Lower lobe of right lung (tissue), 2 donors: Measurements from ENCODE around the gene EDNRA. TPM values are rescaled to one million over a fixed set of nuclear protein-coding genes. Genes with fewer than 3 reads are reported as not detected.

ENCODE experiments used
- ATAC-seq, 2 donors: fragments of 200-7000 bp; cut with Tn5 transposase; one replicate each; pipeline ENCODE4 v1.9.1; 2020 to 2022; ENCODE audit warnings: mild to moderate bottlenecking in 2 of 2, moderate library complexity in 2 of 2
- DNase-seq: peaks from one replicate; pipeline ENCODE4 v3.0.0-alpha.2; 2020
- H3K27ac ChIP-seq: fragments of 200-600 bp; one replicate; pipeline ENCODE4 v1.8.0; 2022
- H3K27me3 ChIP-seq: fragments of 200-600 bp; one replicate; pipeline ENCODE4 v1.8.0; 2022; ENCODE audit warnings: low read depth
- H3K36me3 ChIP-seq: fragments of 200-600 bp; one replicate; pipeline ENCODE4 v1.8.0; 2022; ENCODE audit warnings: mild to moderate bottlenecking
- H3K4me1 ChIP-seq: fragments of 200-600 bp; one replicate; pipeline ENCODE4 v1.8.0; 2022
- H3K4me3 ChIP-seq: fragments of 200-600 bp; one replicate; pipeline ENCODE4 v1.8.0; 2022; ENCODE audit warnings: mild to moderate bottlenecking
- H3K9me3 ChIP-seq: fragments of 200-600 bp; one replicate; pipeline ENCODE4 v1.8.0; 2022
- intact Hi-C: fragments of 100-400 bp; cut with DNase I; formaldehyde crosslinking; loops from one replicate; pipeline ENCODE4 v1.11.0; 2022
- total RNA-seq: library from RNA; stranded (reverse); fragmentation: NEBNext Ultra II Directional; extraction: Animal tissue kit (Norgen Biotek cat#: 25700); gene quantifications from one replicate; pipeline ENCODE4 v1.2.1, GENCODE V29; 2021
- TF ChIP-seq, protein P1 (sequence below): fragments of 200-600 bp; IDR thresholded peaks from one replicate; pipeline ENCODE4 v1.8.0; 2022; ENCODE audit warnings: antibody characterized with exemption, mild to moderate bottlenecking
- donor health status: DM: no; HTN: yes; CAD: no; lungs with severe emphysema.

EDNRA gene
- total RNA-seq, 1 donor from 2014 or later = 25.7 TPM

GRCh38 chr4:147594107-147594506 lies 113.2 kb downstream of the EDNRA start:
- no peak for DNase-seq
- no peak for ATAC-seq
- intact Hi-C loops = no loop called here
- H3K4me1 ChIP-seq = peaks cover 13% of the 10 kb centered on the region
- TF ChIP-seq, protein P1, sequence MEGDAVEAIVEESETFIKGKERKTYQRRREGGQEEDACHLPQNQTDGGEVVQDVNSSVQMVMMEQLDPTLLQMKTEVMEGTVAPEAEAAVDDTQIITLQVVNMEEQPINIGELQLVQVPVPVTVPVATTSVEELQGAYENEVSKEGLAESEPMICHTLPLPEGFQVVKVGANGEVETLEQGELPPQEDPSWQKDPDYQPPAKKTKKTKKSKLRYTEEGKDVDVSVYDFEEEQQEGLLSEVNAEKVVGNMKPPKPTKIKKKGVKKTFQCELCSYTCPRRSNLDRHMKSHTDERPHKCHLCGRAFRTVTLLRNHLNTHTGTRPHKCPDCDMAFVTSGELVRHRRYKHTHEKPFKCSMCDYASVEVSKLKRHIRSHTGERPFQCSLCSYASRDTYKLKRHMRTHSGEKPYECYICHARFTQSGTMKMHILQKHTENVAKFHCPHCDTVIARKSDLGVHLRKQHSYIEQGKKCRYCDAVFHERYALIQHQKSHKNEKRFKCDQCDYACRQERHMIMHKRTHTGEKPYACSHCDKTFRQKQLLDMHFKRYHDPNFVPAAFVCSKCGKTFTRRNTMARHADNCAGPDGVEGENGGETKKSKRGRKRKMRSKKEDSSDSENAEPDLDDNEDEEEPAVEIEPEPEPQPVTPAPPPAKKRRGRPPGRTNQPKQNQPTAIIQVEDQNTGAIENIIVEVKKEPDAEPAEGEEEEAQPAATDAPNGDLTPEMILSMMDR = no peak
- no peak overlapping the region for H3K27ac ChIP-seq
- H3K36me3 ChIP-seq = no peaks in the 10 kb centered on the region
- no peaks in the 10 kb centered on the region for H3K9me3 ChIP-seq
- no peak overlapping the region for H3K4me3 ChIP-seq
- no peaks in the 10 kb centered on the region for H3K27me3 ChIP-seq

Other genes starting within 250 kb of the EDNRA start
- gene TMEM184C, start 136.3 kb downstream of the EDNRA start, total RNA-seq = 29.2 TPM
- gene PRMT9, start 203.1 kb downstream of the EDNRA start, total RNA-seq = 9.4 TPM